Endodermal cell (in vitro differentiated cells): ENCODE data around the gene TNFRSF9. TPM values are rescaled to one million over a fixed set of nuclear protein-coding genes. Genes with fewer than 3 reads are reported as not detected.

Source experiments
- DNase-seq: peaks from one replicate; pipeline ENCODE4 v3.0.0-alpha.2; 2017
- H3K27ac ChIP-seq: 2 replicates; pipeline ENCODE4 v1.5.1; 2013; ENCODE audit warnings: mild to moderate bottlenecking, low read depth, low read length, moderate library complexity
- H3K27me3 ChIP-seq: 2 replicates; pipeline ENCODE4 v1.6.1; 2013; ENCODE audit warnings: mild to moderate bottlenecking, low read length, moderate library complexity; ENCODE audit not compliant: insufficient read depth, control insufficient read depth, poor library complexity, severe bottlenecking
- H3K36me3 ChIP-seq: 2 replicates; pipeline ENCODE4 v1.7.0; 2013; ENCODE audit warnings: mild to moderate bottlenecking, low read length, moderate library complexity; ENCODE audit not compliant: control insufficient read depth, insufficient read depth
- H3K4me1 ChIP-seq: one replicate; pipeline ENCODE4 v1.7.0; 2013; ENCODE audit warnings: low read length; ENCODE audit not compliant: control insufficient read depth, insufficient read depth
- H3K4me3 ChIP-seq: 2 replicates; pipeline ENCODE4 v1.5.1; 2013; ENCODE audit warnings: mild to moderate bottlenecking, low read length, moderate library complexity
- H3K9ac ChIP-seq: 2 replicates; pipeline ENCODE4 v1.6.1; 2013; ENCODE audit warnings: mild to moderate bottlenecking, low read length, moderate library complexity; ENCODE audit not compliant: poor library complexity, severe bottlenecking; ENCODE audit errors: extremely low read depth
- H3K9me3 ChIP-seq: 2 replicates; pipeline ENCODE4 v1.6.1; 2013; ENCODE audit warnings: mild to moderate bottlenecking, low read length, moderate library complexity; ENCODE audit not compliant: control insufficient read depth
- H3K27ac Mint-ChIP-seq: 2 replicates; pipeline ENCODE4 v1.8.0; 2020; ENCODE audit warnings: mixed read lengths
- H3K27me3 Mint-ChIP-seq: 2 replicates; pipeline ENCODE4 v1.8.0; 2021; ENCODE audit warnings: mild to moderate bottlenecking, mixed read lengths; ENCODE audit not compliant: insufficient read depth
- H3K36me3 Mint-ChIP-seq: 2 replicates; pipeline ENCODE4 v1.8.0; 2020; ENCODE audit warnings: low read depth, mixed read lengths
- H3K4me1 Mint-ChIP-seq: 2 replicates; pipeline ENCODE4 v1.8.0; 2020; ENCODE audit warnings: mixed read lengths
- H3K4me3 Mint-ChIP-seq: 2 replicates; pipeline ENCODE4 v1.8.0; 2020; ENCODE audit warnings: mild to moderate bottlenecking, moderate library complexity, mixed read lengths
- H3K9me3 Mint-ChIP-seq: 2 replicates; pipeline ENCODE4 v1.8.0; 2020; ENCODE audit warnings: mild to moderate bottlenecking, mixed read lengths
- CTCF ChIP-seq: fragments of 200-600 bp; sonication (generic); conservative IDR thresholded peaks from 2 replicates; pipeline ENCODE4 v1.5.0; 2021; ENCODE audit warnings: antibody characterized with exemption, mild to moderate bottlenecking
- WGBS, 2 experiments: methylation state at CpG; one replicate each; pipeline versions ENCODE4 v1.1.5 to v1.1.7; 2013; ENCODE audit warnings: missing lambda C conversion rate in 2 of 2, mixed read lengths in 1 of 2; ENCODE audit not compliant: insufficient coverage in 1 of 2, insufficient read length in 1 of 2; 5-methylcytosine and 5-hydroxymethylcytosine counted together
- total RNA-seq, 2 donors: library from RNA; stranded (reverse); fragmentation: NEBNext Ultra II Directional in 1 of 2; extraction: Animal tissue kit (Norgen Biotek cat#: 25700) in 1 of 2; gene quantifications; 2 replicates in 1 of 2; 3 replicates in 1 of 2; pipeline ENCODE4 v1.2.1, GENCODE V29; 2021

Gene TNFRSF9
- total RNA-seq, 2 donors from 2014 or later: not detected

DNA sequence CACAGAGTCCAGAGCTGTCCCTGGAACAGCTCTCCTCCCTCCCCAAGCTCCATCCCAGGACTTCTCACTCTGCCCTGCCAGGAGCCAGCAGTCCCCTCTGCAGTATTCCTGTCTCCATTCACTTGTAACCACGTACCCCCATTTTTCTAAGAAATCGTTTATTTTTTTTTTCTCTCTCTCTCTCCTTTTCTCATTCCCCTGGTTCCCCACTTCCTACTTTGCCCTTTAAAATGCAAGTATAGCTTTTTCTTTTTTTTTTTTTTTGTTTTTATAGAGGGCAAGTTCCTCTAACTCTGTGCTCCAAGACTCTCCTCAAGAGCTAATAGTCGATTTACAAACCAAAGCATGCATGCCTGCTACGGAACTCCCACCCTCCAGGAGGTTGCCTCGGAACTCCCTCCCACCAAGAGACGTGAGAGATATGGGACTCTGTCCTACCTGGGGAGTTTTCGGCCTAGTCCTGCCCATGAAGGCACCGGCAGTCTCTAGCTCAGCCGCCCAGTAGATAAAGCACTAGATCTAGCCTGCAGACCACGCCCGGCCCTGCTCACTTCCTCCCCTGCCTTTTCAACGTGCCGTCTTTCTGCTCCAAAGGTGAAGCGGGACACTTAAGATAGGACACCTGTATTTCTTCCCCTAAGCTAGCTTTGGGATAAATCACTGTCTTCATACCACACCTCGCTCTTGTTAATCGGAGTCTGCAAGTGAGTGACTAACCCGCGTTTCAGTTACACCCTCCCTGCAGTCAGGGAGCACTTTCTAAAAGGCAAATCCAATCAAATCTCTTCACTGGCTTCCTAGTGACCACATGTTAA is 27.7 kb downstream of the TNFRSF9 start:
- Histone ChIP-seq H3K36me3 (no peaks in the 10 kb centered on the region), H3K9ac (no peak overlapping the region), H3K4me1 (no peaks in the 10 kb centered on the region), H3K9me3 (no peaks in the 10 kb centered on the region), H3K27ac (no peak overlapping the region), H3K27me3 (no peaks in the 10 kb centered on the region), H3K4me3 (no peak overlapping the region)
- Mint-ChIP-seq H3K27me3 (no peaks in the 10 kb centered on the region), H3K9me3 (peaks cover 1% of the 10 kb centered on the region), H3K4me3 (peak overlapping the region; percentile 33), H3K4me1 (peaks cover 15% of the 10 kb centered on the region), H3K36me3 (no peaks in the 10 kb centered on the region), H3K27ac (peak overlapping the region; percentile 88)
- DNase-seq: peak; percentile 74
- 50 to 78% methylated on average over 14 to 18 of the region's 18 CpGs for WGBS, 2 experiments
- TF ChIP-seq CTCF: no peak

DNA sequence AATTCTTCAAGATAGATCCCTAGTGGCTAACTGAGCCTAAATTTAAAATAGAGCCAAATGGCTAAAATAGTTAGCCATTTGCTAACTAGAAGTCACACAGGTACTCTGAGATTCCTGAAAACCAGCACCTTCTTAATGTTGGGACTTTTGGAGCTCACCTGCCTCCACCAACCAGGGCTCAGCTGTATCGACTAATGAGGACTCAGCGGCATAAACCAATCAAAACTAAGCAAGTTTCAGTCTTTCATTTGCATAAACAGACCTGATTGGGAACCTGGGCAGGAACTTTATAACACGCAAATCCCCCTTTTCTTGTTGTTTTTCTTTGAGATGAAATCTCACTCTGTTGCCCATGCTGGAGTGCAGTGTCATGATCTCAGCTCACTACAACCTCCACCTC is 28.5 kb downstream of the TNFRSF9 start:
- Mint-ChIP-seq H3K4me1 (peaks cover 15% of the 10 kb centered on the region), H3K9me3 (peaks cover 1% of the 10 kb centered on the region), H3K27me3 (no peaks in the 10 kb centered on the region), H3K4me3 (no peak overlapping the region), H3K27ac (no peak overlapping the region), H3K36me3 (no peaks in the 10 kb centered on the region)
- DNase-seq: no peak
- no peaks in the 10 kb centered on the region for H3K36me3 ChIP-seq
- no peak overlapping the region for H3K9ac ChIP-seq
- no peaks in the 10 kb centered on the region for H3K4me1 ChIP-seq
- H3K9me3 ChIP-seq: no peaks in the 10 kb centered on the region
- H3K27ac ChIP-seq: no peak overlapping the region
- H3K27me3 ChIP-seq: no peaks in the 10 kb centered on the region
- WGBS, 2 experiments: 89 to 92% methylated on average over 3 of the region's 3 CpGs
- H3K4me3 ChIP-seq: no peak overlapping the region
- TF ChIP-seq CTCF: no peak

DNA sequence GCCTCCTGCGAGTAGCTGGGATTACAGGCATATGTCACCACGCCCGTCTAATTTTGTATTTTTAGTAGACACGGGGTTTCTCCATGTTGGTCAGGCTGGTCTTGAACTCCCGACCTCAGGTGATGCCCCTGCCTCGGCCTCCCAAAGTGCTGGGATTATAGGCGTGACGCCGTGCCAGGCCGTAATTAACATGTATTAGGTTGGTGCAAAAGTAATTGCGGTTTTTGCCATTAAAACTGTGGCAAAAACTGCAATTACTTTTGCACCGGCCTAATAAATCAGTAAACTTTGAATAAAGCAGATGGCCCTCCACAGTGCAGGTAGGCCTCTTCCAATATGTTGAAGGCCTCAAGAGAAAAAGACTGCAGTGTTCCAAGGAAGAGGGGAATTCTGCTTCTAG is 35.4 kb downstream of the TNFRSF9 start:
- Histone ChIP-seq H3K4me1 (no peaks in the 10 kb centered on the region), H3K9me3 (no peaks in the 10 kb centered on the region), H3K36me3 (no peaks in the 10 kb centered on the region), H3K9ac (no peak overlapping the region), H3K27me3 (no peaks in the 10 kb centered on the region), H3K27ac (no peak overlapping the region), H3K4me3 (no peak overlapping the region)
- Mint-ChIP-seq H3K36me3 (no peaks in the 10 kb centered on the region), H3K27ac (no peak overlapping the region), H3K4me1 (no peaks in the 10 kb centered on the region), H3K9me3 (peaks cover 1% of the 10 kb centered on the region), H3K27me3 (peaks cover 13% of the 10 kb centered on the region), H3K4me3 (no peak overlapping the region)
- TF ChIP-seq CTCF: no peak
- no peak for DNase-seq
- 87 to 94% methylated on average over 7 to 12 of the region's 12 CpGs for WGBS, 2 experiments
